Measurements from ENCODE around the gene TMEM272. TPM values are rescaled to one million over a fixed set of nuclear protein-coding genes. Genes with fewer than 3 reads are reported as not detected.

Gene TMEM272
- total RNA-seq, 1 donor from 2014 or later: 0.59 TPM

GRCh38 chr13:51764184-51765141 is 80.5 kb downstream of the TMEM272 start:
- Mint-ChIP-seq H3K36me3 (ENCODE audit: unreplicated experiment) (no peaks in the 10 kb centered on the region), H3K4me3 (ENCODE audit: unreplicated experiment) (peak overlapping the region; percentile 26), H3K9me3 (ENCODE audit: unreplicated experiment) (peaks cover 7% of the 10 kb centered on the region), H3K27ac (ENCODE audit: unreplicated experiment) (peak overlapping the region; percentile 93), H3K27me3 (ENCODE audit: unreplicated experiment) (peaks cover 17% of the 10 kb centered on the region), H3K4me1 (ENCODE audit: low read depth, unreplicated experiment) (peaks cover 25% of the 10 kb centered on the region)
- TF ChIP-seq CTCF (IDR thresholded peaks at IDR 0.05; ENCODE audit: partially characterized antibody, unreplicated experiment): no peak
- DNase-seq: peak; percentile 50

GRCh38 chr13:51763486-51763885 is 81.5 kb downstream of the TMEM272 start:
- DNase-seq: no peak
- Mint-ChIP-seq H3K27me3 (ENCODE audit: unreplicated experiment) (peaks cover 14% of the 10 kb centered on the region), H3K27ac (ENCODE audit: unreplicated experiment) (no peak overlapping the region)

More at GRCh38 chr13:51763486-51763885, 81.5 kb downstream of the TMEM272 start:
- Mint-ChIP-seq H3K4me1 (ENCODE audit: low read depth, unreplicated experiment) (peaks cover 22% of the 10 kb centered on the region), H3K36me3 (ENCODE audit: unreplicated experiment) (no peaks in the 10 kb centered on the region), H3K4me3 (ENCODE audit: unreplicated experiment) (no peak overlapping the region), H3K9me3 (ENCODE audit: unreplicated experiment) (peaks cover 7% of the 10 kb centered on the region)
- no peak for TF ChIP-seq CTCF (IDR thresholded peaks at IDR 0.05; ENCODE audit: partially characterized antibody, unreplicated experiment)

Other genes starting within 250 kb of the TMEM272 start
- 19.8 TPM for gene DHRS12, start 41.0 kb downstream of the TMEM272 start, total RNA-seq (ENCODE audit: unreplicated experiment)
- gene CCDC70, start 16.8 kb upstream of the TMEM272 start, total RNA-seq (ENCODE audit: unreplicated experiment): not detected
- gene ATP7B, start 166.3 kb upstream of the TMEM272 start, total RNA-seq (ENCODE audit: unreplicated experiment): 17.4 TPM
- 46.4 TPM for gene ALG11, start 167.2 kb upstream of the TMEM272 start, total RNA-seq (ENCODE audit: unreplicated experiment)
- gene UTP14C, start 179.5 kb upstream of the TMEM272 start, total RNA-seq (ENCODE audit: unreplicated experiment): 19.1 TPM

Data from glutamatergic neuron (in vitro differentiated cells).